HG02588 (cell line): ENCODE measurements around the gene KCNH5.
"Not testable (repeated sequence)": the region's sequence is repeated elsewhere in the genome, so short reads cannot be mapped to it uniquely, and the experiment has no call there.

Source experiments
- ATAC-seq: cut with Tn5 transposase; IDR thresholded peaks from one replicate; pipeline ENCODE4 v1.9.1; 2021; ENCODE audit warnings: mild to moderate bottlenecking, moderate library complexity; ENCODE audit not compliant: unreplicated experiment

Gene KCNH5

GRCh38 chr14:62894736-62895135 is 150.5 kb downstream of the KCNH5 start:
- ATAC-seq, result no peak

DNA sequence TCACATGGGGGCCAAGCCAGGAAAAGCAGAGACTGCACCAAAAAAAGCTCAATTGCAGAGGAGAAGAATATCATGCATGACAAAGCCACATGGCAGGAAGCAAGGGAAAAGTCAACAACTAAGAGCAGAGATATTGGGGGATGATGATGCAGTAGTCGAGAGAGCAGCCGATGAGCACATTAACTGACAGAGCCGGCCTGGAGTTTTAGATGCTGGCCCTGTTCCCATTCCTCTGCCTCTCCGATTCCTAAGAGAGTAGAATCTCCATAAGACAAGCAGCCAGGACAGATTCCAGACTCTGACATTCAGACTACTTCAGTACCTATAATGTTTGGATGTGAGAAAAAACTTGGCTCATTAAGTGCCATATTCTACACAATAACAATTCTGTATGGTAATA is 155.9 kb downstream of the KCNH5 start:
- no peak for ATAC-seq

GRCh38 chr14:62886461-62886860 is 158.8 kb downstream of the KCNH5 start:
- ATAC-seq, result no peak

DNA sequence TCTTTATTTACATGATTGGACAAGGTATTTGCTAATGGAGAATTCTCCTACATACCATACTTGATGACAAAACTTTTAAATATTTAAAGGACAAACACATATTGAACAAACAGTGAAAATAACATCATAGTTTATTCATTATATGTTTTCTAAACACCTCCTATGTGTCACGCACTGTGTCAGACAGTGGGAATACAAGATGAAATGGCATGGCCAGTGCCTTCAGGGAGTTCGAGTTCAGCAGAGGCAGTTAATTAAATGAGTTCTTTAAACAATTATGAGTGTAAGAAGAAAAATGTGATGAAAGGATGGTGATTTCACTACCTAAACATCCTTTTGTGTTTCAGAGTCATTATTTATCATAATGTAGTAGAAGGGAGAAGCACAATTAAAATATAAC is 159.8 kb downstream of the KCNH5 start:
- no peak for ATAC-seq

DNA sequence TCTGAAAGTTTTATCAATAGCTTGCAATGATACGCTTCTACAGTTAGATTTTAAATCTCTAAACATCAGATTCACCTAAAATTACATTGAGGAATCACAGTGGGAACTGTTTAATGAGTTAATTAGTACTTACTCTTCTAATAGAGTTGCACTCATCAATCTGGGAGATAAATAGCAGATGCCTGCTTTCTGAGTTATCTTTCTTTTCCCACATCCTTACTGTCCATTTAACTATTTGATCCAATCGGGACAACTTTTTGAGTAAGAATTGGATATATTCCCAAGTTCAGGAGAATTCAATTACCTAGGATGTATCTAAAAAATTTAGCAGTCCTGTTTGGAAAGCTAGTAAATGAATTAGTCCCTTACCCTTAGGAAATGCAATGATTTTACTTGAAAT is 162.3 kb downstream of the KCNH5 start:
- ATAC-seq, result no peak

DNA sequence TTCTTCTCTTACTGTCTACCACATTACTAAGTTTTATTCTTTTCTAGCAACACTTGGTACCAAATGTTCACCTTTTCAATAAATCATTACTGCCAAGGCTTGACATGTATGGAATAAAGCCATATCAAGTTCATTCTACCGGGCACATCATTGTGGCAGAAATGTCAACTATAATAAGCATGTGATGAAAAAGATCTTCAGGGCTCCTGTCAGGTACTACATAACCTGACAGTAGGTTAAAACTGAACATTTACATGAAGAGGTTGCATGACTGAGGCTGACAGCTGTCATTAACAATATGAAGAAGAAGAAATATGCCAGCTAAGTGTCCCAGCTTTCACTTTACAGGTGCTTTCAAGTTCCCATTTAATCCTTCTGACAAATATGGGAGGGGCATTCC is 178.9 kb downstream of the KCNH5 start:
- ATAC-seq, result no peak

GRCh38 chr14:62864588-62864987 is 180.7 kb downstream of the KCNH5 start:
- ATAC-seq, result no peak

GRCh38 chr14:62858011-62858410 is 187.2 kb downstream of the KCNH5 start:
- ATAC-seq, result not testable (repeated sequence)

GRCh38 chr14:62854951-62855350 is 190.3 kb downstream of the KCNH5 start:
- ATAC-seq, result no peak

- ATAC-seq, result no peak
Measured at GRCh38 chr14:62847168-62847567, 198.1 kb downstream of the KCNH5 start.

DNA sequence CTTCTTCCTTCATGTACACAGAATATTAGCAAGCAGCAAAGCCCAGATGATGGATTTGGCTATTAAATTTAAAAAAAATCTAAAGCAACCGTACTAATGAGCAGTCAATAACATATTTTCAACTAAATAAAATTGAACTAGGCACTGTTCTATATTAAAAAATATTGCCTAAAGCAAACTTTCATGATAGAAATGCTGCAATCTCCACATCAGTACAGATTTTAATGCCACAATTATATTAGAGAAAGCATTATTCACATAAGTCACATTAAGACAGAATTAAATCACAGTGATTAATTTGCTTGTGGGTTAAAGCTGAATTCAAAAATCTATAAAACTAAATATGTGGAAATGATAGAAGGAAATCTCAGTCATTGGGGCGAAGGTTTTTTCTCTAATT is 200.7 kb downstream of the KCNH5 start:
- ATAC-seq, result no peak

- no peak for ATAC-seq
Measured at GRCh38 chr14:62824086-62824485, 221.2 kb downstream of the KCNH5 start.

DNA sequence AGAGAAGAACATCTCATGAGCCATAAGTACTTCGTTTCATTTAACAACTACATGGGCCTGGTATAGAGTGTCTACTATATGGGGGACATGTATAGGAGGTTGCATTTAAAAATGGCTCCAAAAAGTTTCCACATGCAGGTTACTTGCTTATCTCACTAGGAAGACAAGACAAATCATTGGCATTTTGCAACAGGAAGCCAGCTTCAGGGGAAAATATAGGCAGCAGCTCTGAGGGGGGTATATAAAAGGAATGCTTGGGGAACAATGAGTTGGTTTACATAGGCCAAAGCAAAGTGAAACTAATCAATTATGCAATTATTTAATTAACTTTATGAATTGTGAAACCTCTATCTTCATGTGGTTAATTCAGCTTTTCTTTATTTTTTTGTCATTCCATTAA is 225.3 kb downstream of the KCNH5 start:
- ATAC-seq, result no peak

DNA sequence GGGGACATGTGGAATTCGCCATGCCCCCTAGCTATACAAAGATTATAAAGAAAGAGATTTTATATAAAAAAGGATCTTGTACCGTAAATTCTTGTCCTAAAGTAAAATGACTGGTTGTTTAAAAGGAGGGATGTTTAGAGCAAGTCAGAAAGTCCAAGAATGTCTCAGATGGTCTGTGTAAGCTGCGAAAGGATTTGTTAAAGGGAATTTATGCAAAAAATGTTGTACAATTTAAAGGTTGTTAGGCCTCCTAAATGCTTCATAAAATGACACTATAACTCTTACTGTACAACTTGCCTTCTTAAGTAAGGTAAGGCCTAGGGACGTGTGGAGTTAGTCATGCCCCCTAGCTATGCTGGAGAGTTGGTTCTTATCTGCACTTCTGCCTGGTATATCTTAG is 237.6 kb downstream of the KCNH5 start:
- ATAC-seq, result no peak

GRCh38 chr14:62800577-62800976 is 244.7 kb downstream of the KCNH5 start:
- ATAC-seq, result no peak

- no peak for ATAC-seq
Measured at GRCh38 chr14:62796431-62796830, 248.8 kb downstream of the KCNH5 start.

GRCh38 chr14:62792578-62792977 is 252.7 kb downstream of the KCNH5 start:
- no peak for ATAC-seq

GRCh38 chr14:62781328-62781727 is 263.9 kb downstream of the KCNH5 start:
- not testable (repeated sequence) for ATAC-seq

- ATAC-seq, result no peak
Measured at GRCh38 chr14:62778852-62779251, 266.4 kb downstream of the KCNH5 start.

GRCh38 chr14:62778310-62778709 is 266.9 kb downstream of the KCNH5 start:
- no peak for ATAC-seq

GRCh38 chr14:62777510-62777909 is 267.7 kb downstream of the KCNH5 start:
- ATAC-seq, result no peak

GRCh38 chr14:62776300-62776699 is 269.0 kb downstream of the KCNH5 start:
- ATAC-seq, result no peak

DNA sequence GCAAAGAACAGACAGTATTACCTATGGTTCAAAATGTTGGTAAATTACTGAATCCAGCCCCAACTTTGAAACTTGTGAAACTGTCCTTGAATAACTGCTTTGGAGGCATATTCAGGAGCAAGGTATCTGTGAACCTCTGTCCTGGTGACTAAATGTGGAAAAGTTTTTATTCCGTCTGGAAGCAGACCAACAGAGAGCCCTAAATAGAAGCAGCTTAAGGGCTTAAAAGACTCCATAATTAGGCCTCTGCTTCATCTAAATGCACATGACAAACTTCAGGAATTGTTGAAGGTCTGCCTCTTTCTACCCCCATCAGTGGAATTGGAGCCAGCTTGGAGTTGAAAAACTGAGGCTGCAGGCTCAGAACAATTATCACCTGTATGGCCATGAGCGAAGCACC is 276.5 kb downstream of the KCNH5 start:
- no peak for ATAC-seq

DNA sequence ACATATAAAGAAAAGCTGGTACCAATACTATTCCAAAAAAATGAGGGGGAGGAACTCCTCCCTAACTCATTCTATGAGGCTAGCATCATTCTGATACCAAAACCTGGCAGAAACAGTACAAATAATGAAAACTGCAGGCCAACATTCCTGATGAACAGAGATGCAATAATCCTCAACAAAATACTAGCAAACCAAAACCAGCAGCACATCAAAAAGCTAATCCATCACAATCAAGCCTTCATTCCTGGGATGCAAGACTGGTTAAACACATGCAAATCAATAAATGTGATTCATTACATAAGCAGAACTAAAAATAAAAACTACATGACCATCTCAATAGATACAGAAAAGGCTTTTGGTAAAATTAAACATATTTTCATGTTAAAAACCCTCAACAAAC is 281.3 kb downstream of the KCNH5 start:
- ATAC-seq, result no peak
